ENCODE measurements around the gene CXCL6.

- TF ChIP-seq CTCF (IDR thresholded peaks at IDR 0.05; ENCODE audit: low read depth, low read length, poor library complexity, severe bottlenecking) (no peak), EZH2phosphoT487 (IDR thresholded peaks at IDR 0.05; ENCODE audit: borderline replicate concordance, low read length) (no peak)
Measured at GRCh38 chr4:73810191-73810590, 26.3 kb upstream of the CXCL6 start.
